CD4-positive, alpha-beta T cell treated with Interleukin-21 for 1 hour (primary cell): Measurements from ENCODE around the gene SEMA7A.

ENCODE experiments used
- DNase-seq: peaks from one replicate; pipeline ENCODE4 v3.0.0-alpha.2; 2020

The SEMA7A gene

GRCh38 chr15:74414603-74415338 lies 19.0 kb downstream of the SEMA7A start:
- DNase-seq = no peak

- no peak for DNase-seq
Measured at GRCh38 chr15:74414081-74414580, 19.6 kb downstream of the SEMA7A start.

- no peak for DNase-seq
Measured at GRCh38 chr15:74413350-74414080, 20.2 kb downstream of the SEMA7A start.

GRCh38 chr15:74412159-74412558 lies 21.6 kb downstream of the SEMA7A start:
- DNase-seq = no peak

- DNase-seq = no peak
Measured at GRCh38 chr15:74411686-74412085, 22.1 kb downstream of the SEMA7A start.

GRCh38 chr15:74410502-74410901 lies 23.3 kb downstream of the SEMA7A start:
- no peak for DNase-seq

- no peak for DNase-seq
Measured at GRCh38 chr15:74409225-74409624, 24.5 kb downstream of the SEMA7A start.

- no peak for DNase-seq
Measured at GRCh38 chr15:74408815-74409214, 24.9 kb downstream of the SEMA7A start.

- DNase-seq = no peak
Measured at GRCh38 chr15:74408385-74408784, 25.4 kb downstream of the SEMA7A start.

GRCh38 chr15:74406992-74407705 lies 26.6 kb downstream of the SEMA7A start:
- DNase-seq = no peak

GRCh38 chr15:74406517-74406916 lies 27.2 kb downstream of the SEMA7A start:
- no peak for DNase-seq

GRCh38 chr15:74405823-74406222 lies 27.9 kb downstream of the SEMA7A start:
- no peak for DNase-seq

GRCh38 chr15:74403991-74404563 lies 29.7 kb downstream of the SEMA7A start:
- no peak for DNase-seq

- DNase-seq = no peak
Measured at GRCh38 chr15:74403588-74403919, 30.2 kb downstream of the SEMA7A start.

- DNase-seq = peak; percentile 58
Measured at GRCh38 chr15:74402873-74403587, 30.7 kb downstream of the SEMA7A start.

- peak; percentile 37 for DNase-seq
Measured at GRCh38 chr15:74402337-74402841, 31.4 kb downstream of the SEMA7A start.

GRCh38 chr15:74400915-74401757 lies 32.6 kb downstream of the SEMA7A start:
- no peak for DNase-seq

- no peak for DNase-seq
Measured at GRCh38 chr15:74400313-74400860, 33.4 kb downstream of the SEMA7A start.

GRCh38 chr15:74399511-74400312 lies 34.0 kb downstream of the SEMA7A start:
- DNase-seq = peak; percentile 39

GRCh38 chr15:74399100-74399499 lies 34.7 kb downstream of the SEMA7A start:
- no peak for DNase-seq
